A549 (cell line): Measurements from ENCODE around the gene DYSF.

Source experiments
- CBX2 ChIP-seq: fragments of 200-600 bp; sonication (generic); IDR thresholded peaks from 2 replicates; pipeline ENCODE4 v1.6.1; 2016; ENCODE audit warnings: low read depth, mild to moderate bottlenecking, borderline replicate concordance
- CTCF ChIP-seq: fragments of >200 bp; sonication (Bioruptor Twin); formaldehyde crosslinking; IDR thresholded peaks from 3 replicates; pipeline ENCODE4 v1.5.1; 2016
- HDAC2 ChIP-seq: fragments of 200-600 bp; sonication (generic); IDR thresholded peaks from 2 replicates; pipeline ENCODE4 v1.6.1; 2016
- HMGXB4 ChIP-seq: fragments of 250-450 bp; sonication (Bioruptor Pico); IDR thresholded peaks from 2 replicates; pipeline ENCODE4 v1.5.0; 2021; ENCODE audit warnings: mild to moderate bottlenecking, moderate library complexity, borderline replicate concordance
- MAFK ChIP-seq: fragments of 450-650 bp; IDR thresholded peaks from 2 replicates; pipeline ENCODE4 v1.6.1; 2014; ENCODE audit not compliant: partially characterized antibody
- MAX ChIP-seq: IDR thresholded peaks from 2 replicates; pipeline ENCODE4 v1.6.1; 2012
- MYC ChIP-seq: IDR thresholded peaks from 2 replicates; pipeline ENCODE4 v1.6.1; 2012; ENCODE audit warnings: mild to moderate bottlenecking, inconsistent platforms, low read length, improper control_type of control experiment, borderline replicate concordance
- NR3C1 ChIP-seq: fragments of >200 bp; sonication (Bioruptor Twin); formaldehyde crosslinking; IDR thresholded peaks from 3 replicates; pipeline ENCODE4 v1.6.1; 2017
- POLR2A ChIP-seq: IDR thresholded peaks from 2 replicates; pipeline ENCODE4 v1.6.1; 2012; ENCODE audit warnings: mild to moderate bottlenecking, low read length
- RCOR1 ChIP-seq: fragments of 150-350 bp; IDR thresholded peaks from 2 replicates; pipeline ENCODE4 v1.6.1; 2014; ENCODE audit warnings: antibody characterized with exemption, low read length, low read depth
- RFX5 ChIP-seq: fragments of 450-650 bp; IDR thresholded peaks from 2 replicates; pipeline ENCODE4 v1.7.1; 2014; ENCODE audit warnings: antibody characterized with exemption, mild to moderate bottlenecking, moderate library complexity
- SMC3 ChIP-seq: fragments of >200 bp; sonication (Bioruptor Twin); formaldehyde crosslinking; IDR thresholded peaks from 3 replicates; pipeline ENCODE4 v1.6.1; 2018; ENCODE audit warnings: inconsistent platforms
- USF2 ChIP-seq: fragments of 450-650 bp; IDR thresholded peaks from 2 replicates; pipeline ENCODE4 v1.6.1; 2014; ENCODE audit warnings: antibody characterized with exemption

GRCh38 chr2:71704688-71705087 lies 251.3 kb downstream of the DYSF start:
- TF ChIP-seq HDAC2, result no peak
- no peak for TF ChIP-seq CTCF
- no peak for TF ChIP-seq MAX
- no peak for TF ChIP-seq RCOR1
- no peak for TF ChIP-seq HMGXB4 (CRISPR knock-in tag)
- TF ChIP-seq POLR2A, result no peak
- no peak for TF ChIP-seq SMC3
- no peak for TF ChIP-seq CBX2
- TF ChIP-seq RFX5, result no peak
- no peak for TF ChIP-seq NR3C1
- TF ChIP-seq MYC, result no peak
- TF ChIP-seq USF2, result no peak
- TF ChIP-seq MAFK, result no peak
